Activated CD4-positive, alpha-beta T cell treated with anti-CD3 and anti-CD28 coated beads for 36 hours (primary cell): Measurements from ENCODE around the gene CCSER1. TPM values are rescaled to one million over a fixed set of nuclear protein-coding genes. Genes with fewer than 3 reads are reported as not detected.

ENCODE experiments used
- ATAC-seq: fragments of 200-7000 bp; cut with Tn5 transposase; one replicate; pipeline ENCODE4 v1.10.0; 2021; ENCODE audit warnings: mild to moderate bottlenecking, moderate library complexity
- CTCF ChIA-PET: fragments of 350-600 bp; sonication (Branson Sonifier 250); formaldehyde crosslinking; loops from one replicate; lab custom pipeline; 2021; ENCODE audit warnings: antibody characterized with exemption; lab: Charles Lee
- POLR2A ChIA-PET: fragments of 350-600 bp; sonication (Branson Sonifier 250); formaldehyde crosslinking; loops from one replicate; lab custom pipeline; 2021; ENCODE audit warnings: antibody characterized with exemption, inconsistent platforms; lab: Charles Lee
- DNase-seq: peaks from one replicate; pipeline ENCODE4 v3.0.0-alpha.2; 2020
- H3K27ac Mint-ChIP-seq: one replicate; pipeline ENCODE4 v1.8.0; 2021; ENCODE audit warnings: mixed read lengths
- H3K27me3 Mint-ChIP-seq: one replicate; pipeline ENCODE4 v1.8.0; 2021; ENCODE audit warnings: mixed read lengths
- H3K36me3 Mint-ChIP-seq: one replicate; pipeline ENCODE4 v1.8.0; 2021; ENCODE audit warnings: low read depth, mixed read lengths
- H3K4me1 Mint-ChIP-seq: one replicate; pipeline ENCODE4 v1.8.0; 2021; ENCODE audit warnings: mixed read lengths
- H3K4me3 Mint-ChIP-seq: one replicate; pipeline ENCODE4 v1.8.0; 2021; ENCODE audit warnings: mild to moderate bottlenecking, moderate library complexity, mixed read lengths
- H3K9me3 Mint-ChIP-seq: one replicate; pipeline ENCODE4 v1.8.0; 2021; ENCODE audit warnings: low read depth, mixed read lengths
- intact Hi-C, 2 experiments: fragments of 100-400 bp; cut with DNase I in 1 of 2; cut with micrococcal nuclease in 1 of 2; formaldehyde crosslinking; loops; one replicate each; pipeline versions ENCODE4 v1.14.2 to v1.15.1; 2022 to 2024; cut with DNase I, micrococcal nuclease
- total RNA-seq, 2 experiments: library from RNA; stranded (reverse); gene quantifications; one replicate each; pipeline ENCODE4 v1.2.3, GENCODE V29; 2021

The CCSER1 gene
- total RNA-seq, 2 experiments from 2014 or later, result 0.14 TPM; not detected in 1

- ChIA-PET POLR2A (no interaction called here), CTCF (no interaction called here)
- Mint-ChIP-seq H3K4me1 (no peaks in the 10 kb centered on the region), H3K9me3 (peaks cover 2% of the 10 kb centered on the region), H3K27ac (no peak overlapping the region), H3K27me3 (no peaks in the 10 kb centered on the region), H3K4me3 (no peak overlapping the region), H3K36me3 (no peaks in the 10 kb centered on the region)
- intact Hi-C loops, result no loop called here
- DNase-seq (no peak), ATAC-seq (no peak)
Measured at GRCh38 chr4:91032725-91033445, 905.7 kb downstream of the CCSER1 start.

GRCh38 chr4:91035276-91035675 lies 908.1 kb downstream of the CCSER1 start:
- H3K4me1 Mint-ChIP-seq, result no peaks in the 10 kb centered on the region
- ChIA-PET POLR2A (no interaction called here), CTCF (no interaction called here)
- H3K36me3 Mint-ChIP-seq, result no peaks in the 10 kb centered on the region
- no peak overlapping the region for H3K4me3 Mint-ChIP-seq
- no peak for DNase-seq
- H3K27ac Mint-ChIP-seq, result no peak overlapping the region
- no peaks in the 10 kb centered on the region for H3K27me3 Mint-ChIP-seq
- no peaks in the 10 kb centered on the region for H3K9me3 Mint-ChIP-seq
- ATAC-seq, result no peak
- intact Hi-C loops, result no loop called here

GRCh38 chr4:91037951-91038350 lies 910.8 kb downstream of the CCSER1 start:
- Mint-ChIP-seq H3K27me3 (no peaks in the 10 kb centered on the region), H3K27ac (no peak overlapping the region), H3K9me3 (peaks cover 3% of the 10 kb centered on the region), H3K36me3 (no peaks in the 10 kb centered on the region), H3K4me1 (no peaks in the 10 kb centered on the region), H3K4me3 (no peak overlapping the region)
- ChIA-PET CTCF (no interaction called here), POLR2A (no interaction called here)
- no peak for DNase-seq
- intact Hi-C loops, result no loop called here
- ATAC-seq, result no peak

GRCh38 chr4:91057871-91058270 lies 930.7 kb downstream of the CCSER1 start:
- no peaks in the 10 kb centered on the region for H3K4me1 Mint-ChIP-seq
- intact Hi-C loops, result no loop called here
- ATAC-seq, result no peak
- no peaks in the 10 kb centered on the region for H3K36me3 Mint-ChIP-seq
- no peak overlapping the region for H3K4me3 Mint-ChIP-seq
- H3K9me3 Mint-ChIP-seq, result peaks cover 7% of the 10 kb centered on the region
- H3K27ac Mint-ChIP-seq, result no peak overlapping the region
- CTCF ChIA-PET, result no interaction called here
- DNase-seq, result no peak
- POLR2A ChIA-PET, result no interaction called here
- H3K27me3 Mint-ChIP-seq, result no peaks in the 10 kb centered on the region

GRCh38 chr4:91058345-91058744 lies 931.2 kb downstream of the CCSER1 start:
- Mint-ChIP-seq H3K9me3 (peaks cover 7% of the 10 kb centered on the region), H3K4me1 (no peaks in the 10 kb centered on the region), H3K36me3 (no peaks in the 10 kb centered on the region), H3K27ac (no peak overlapping the region), H3K27me3 (no peaks in the 10 kb centered on the region), H3K4me3 (no peak overlapping the region)
- intact Hi-C loops, result no loop called here
- CTCF ChIA-PET, result no interaction called here
- DNase-seq, result no peak
- ATAC-seq, result no peak
- POLR2A ChIA-PET, result no interaction called here

- Mint-ChIP-seq H3K4me3 (no peak overlapping the region), H3K9me3 (no peaks in the 10 kb centered on the region), H3K27ac (no peak overlapping the region), H3K27me3 (no peaks in the 10 kb centered on the region), H3K4me1 (no peaks in the 10 kb centered on the region), H3K36me3 (no peaks in the 10 kb centered on the region)
- intact Hi-C loops, result no loop called here
- ChIA-PET CTCF (no interaction called here), POLR2A (no interaction called here)
- no peak for ATAC-seq
- no peak for DNase-seq
Measured at GRCh38 chr4:91064157-91064853, 937.1 kb downstream of the CCSER1 start.

GRCh38 chr4:91065117-91065516 lies 937.9 kb downstream of the CCSER1 start:
- Mint-ChIP-seq H3K9me3 (no peaks in the 10 kb centered on the region), H3K27ac (no peak overlapping the region), H3K36me3 (no peaks in the 10 kb centered on the region), H3K4me1 (no peaks in the 10 kb centered on the region), H3K27me3 (no peaks in the 10 kb centered on the region), H3K4me3 (no peak overlapping the region)
- DNase-seq (no peak), ATAC-seq (no peak)
- ChIA-PET CTCF (no interaction called here), POLR2A (no interaction called here)
- intact Hi-C loops, result no loop called here

GRCh38 chr4:91070736-91071135 lies 943.5 kb downstream of the CCSER1 start:
- intact Hi-C loops, result no loop called here
- H3K27ac Mint-ChIP-seq, result no peak overlapping the region
- DNase-seq (no peak), ATAC-seq (no peak)
- no peaks in the 10 kb centered on the region for H3K9me3 Mint-ChIP-seq
- no peaks in the 10 kb centered on the region for H3K36me3 Mint-ChIP-seq
- no peak overlapping the region for H3K4me3 Mint-ChIP-seq
- ChIA-PET CTCF (no interaction called here), POLR2A (no interaction called here)
- no peaks in the 10 kb centered on the region for H3K4me1 Mint-ChIP-seq
- H3K27me3 Mint-ChIP-seq, result no peaks in the 10 kb centered on the region

- Mint-ChIP-seq H3K36me3 (no peaks in the 10 kb centered on the region), H3K4me1 (no peaks in the 10 kb centered on the region), H3K4me3 (no peak overlapping the region), H3K27ac (no peak overlapping the region), H3K9me3 (peaks cover 14% of the 10 kb centered on the region), H3K27me3 (no peaks in the 10 kb centered on the region)
- ATAC-seq (no peak), DNase-seq (no peak)
- ChIA-PET POLR2A (no interaction called here), CTCF (no interaction called here)
- intact Hi-C loops, result no loop called here
Measured at GRCh38 chr4:91076147-91076546, 949.0 kb downstream of the CCSER1 start.

GRCh38 chr4:91085961-91086360 lies 958.8 kb downstream of the CCSER1 start:
- no peaks in the 10 kb centered on the region for H3K9me3 Mint-ChIP-seq
- H3K27me3 Mint-ChIP-seq, result no peaks in the 10 kb centered on the region
- H3K27ac Mint-ChIP-seq, result no peak overlapping the region
- ChIA-PET POLR2A (no interaction called here), CTCF (no interaction called here)
- H3K36me3 Mint-ChIP-seq, result no peaks in the 10 kb centered on the region
- DNase-seq, result no peak
- no peaks in the 10 kb centered on the region for H3K4me1 Mint-ChIP-seq
- intact Hi-C loops, result no loop called here
- ATAC-seq, result no peak
- no peak overlapping the region for H3K4me3 Mint-ChIP-seq

- POLR2A ChIA-PET, result no interaction called here
- H3K4me3 Mint-ChIP-seq, result no peak overlapping the region
- H3K4me1 Mint-ChIP-seq, result no peaks in the 10 kb centered on the region
- CTCF ChIA-PET, result interaction anchor here (1.1 kb wide), 1 partner anchor 24 kb away, joined by 3 read pairs; no protein-coding TSS in a partner anchor
- H3K27ac Mint-ChIP-seq, result no peak overlapping the region
- no peaks in the 10 kb centered on the region for H3K9me3 Mint-ChIP-seq
- no peak for ATAC-seq
- no peaks in the 10 kb centered on the region for H3K27me3 Mint-ChIP-seq
- intact Hi-C loops, result no loop called here
- no peaks in the 10 kb centered on the region for H3K36me3 Mint-ChIP-seq
- no peak for DNase-seq
Measured at GRCh38 chr4:91087743-91088142, 960.5 kb downstream of the CCSER1 start.

- no peak overlapping the region for H3K27ac Mint-ChIP-seq
- DNase-seq (no peak), ATAC-seq (no peak)
- no peaks in the 10 kb centered on the region for H3K36me3 Mint-ChIP-seq
- no peak overlapping the region for H3K4me3 Mint-ChIP-seq
- intact Hi-C loops, result no loop called here
- CTCF ChIA-PET, result no interaction called here
- POLR2A ChIA-PET, result no interaction called here
- peaks cover 3% of the 10 kb centered on the region for H3K9me3 Mint-ChIP-seq
- H3K27me3 Mint-ChIP-seq, result no peaks in the 10 kb centered on the region
- H3K4me1 Mint-ChIP-seq, result no peaks in the 10 kb centered on the region
Measured at GRCh38 chr4:91089178-91089577, 962.0 kb downstream of the CCSER1 start.
